ENCODE data around the gene CBY3. TPM values are rescaled to one million over a fixed set of nuclear protein-coding genes. Genes with fewer than 3 reads are reported as not detected.

Gene CBY3
- not detected in 2 replicates for total RNA-seq

GRCh38 chr5:179680780-179681401 lies at the start of gene CBY3:
Gene CBY3, minus strand, starts transcription at chr5:179681034. Its CDS starts 116 bp downstream, at chr5:179680918.
- H3K4me3 ChIP-seq (ENCODE audit: low read depth, low read length), result no peak within 1 kb of the TSS
- no peak for TF ChIP-seq CTCF (IDR thresholded peaks at IDR 0.05; ENCODE audit: insufficient read depth, low read length, severe bottlenecking)
- no peaks in the 10 kb centered on the region for H3K36me3 ChIP-seq (ENCODE audit: control insufficient read depth, insufficient read depth, low read length)
- FAIRE-seq (no peak), DNase-seq (ENCODE audit: low read depth) (no peak)
- H3K27me3 ChIP-seq (ENCODE audit: control insufficient read depth, insufficient read depth, low read length), result no peaks in the 10 kb centered on the region

- Histone ChIP-seq H3K36me3 (ENCODE audit: control insufficient read depth, insufficient read depth, low read length) (peaks cover 11% of the 10 kb centered on the region), H3K4me3 (ENCODE audit: low read depth, low read length) (no peak overlapping the region), H3K27me3 (ENCODE audit: control insufficient read depth, insufficient read depth, low read length) (no peaks in the 10 kb centered on the region)
- FAIRE-seq, result no peak
- no peak for DNase-seq (ENCODE audit: low read depth)
- TF ChIP-seq CTCF (IDR thresholded peaks at IDR 0.05; ENCODE audit: insufficient read depth, low read length, severe bottlenecking), result no peak
Measured at GRCh38 chr5:179730356-179730755, 49.5 kb upstream of the CBY3 start.

GRCh38 chr5:179729727-179730126 lies 48.9 kb upstream of the CBY3 start:
- no peak overlapping the region for H3K4me3 ChIP-seq (ENCODE audit: low read depth, low read length)
- no peaks in the 10 kb centered on the region for H3K27me3 ChIP-seq (ENCODE audit: control insufficient read depth, insufficient read depth, low read length)
- H3K36me3 ChIP-seq (ENCODE audit: control insufficient read depth, insufficient read depth, low read length), result peaks cover 16% of the 10 kb centered on the region
- no peak for DNase-seq (ENCODE audit: low read depth)
- FAIRE-seq, result no peak
- no peak for TF ChIP-seq CTCF (IDR thresholded peaks at IDR 0.05; ENCODE audit: insufficient read depth, low read length, severe bottlenecking)

- Histone ChIP-seq H3K36me3 (ENCODE audit: control insufficient read depth, insufficient read depth, low read length) (peaks cover 19% of the 10 kb centered on the region), H3K4me3 (ENCODE audit: low read depth, low read length) (no peak overlapping the region), H3K27me3 (ENCODE audit: control insufficient read depth, insufficient read depth, low read length) (no peaks in the 10 kb centered on the region)
- no peak for TF ChIP-seq CTCF (IDR thresholded peaks at IDR 0.05; ENCODE audit: insufficient read depth, low read length, severe bottlenecking)
- DNase-seq (ENCODE audit: low read depth) (no peak), FAIRE-seq (no peak)
Measured at GRCh38 chr5:179729303-179729702, 48.5 kb upstream of the CBY3 start.

- Histone ChIP-seq H3K4me3 (ENCODE audit: low read depth, low read length) (no peak overlapping the region), H3K36me3 (ENCODE audit: control insufficient read depth, insufficient read depth, low read length) (peaks cover 27% of the 10 kb centered on the region), H3K27me3 (ENCODE audit: control insufficient read depth, insufficient read depth, low read length) (no peaks in the 10 kb centered on the region)
- no peak for FAIRE-seq
- no peak for TF ChIP-seq CTCF (IDR thresholded peaks at IDR 0.05; ENCODE audit: insufficient read depth, low read length, severe bottlenecking)
- no peak for DNase-seq (ENCODE audit: low read depth)
Measured at GRCh38 chr5:179727106-179727505, 46.3 kb upstream of the CBY3 start.

GRCh38 chr5:179724163-179724562 lies 43.3 kb upstream of the CBY3 start:
- H3K36me3 ChIP-seq (ENCODE audit: control insufficient read depth, insufficient read depth, low read length), result peaks cover 34% of the 10 kb centered on the region
- no peak for TF ChIP-seq CTCF (IDR thresholded peaks at IDR 0.05; ENCODE audit: insufficient read depth, low read length, severe bottlenecking)
- DNase-seq (ENCODE audit: low read depth) (no peak), FAIRE-seq (no peak)
- no peaks in the 10 kb centered on the region for H3K27me3 ChIP-seq (ENCODE audit: control insufficient read depth, insufficient read depth, low read length)
- H3K4me3 ChIP-seq (ENCODE audit: low read depth, low read length), result no peak overlapping the region
